ENCODE results near the gene DCAF17.

Gene DCAF17

GRCh38 chr2:171516793-171517192 lies 82.8 kb downstream of the DCAF17 start:
- Histone ChIP-seq H4K91ac (ENCODE audit: low read length) (no peak overlapping the region), H2AFZ (ENCODE audit: low read depth, low read length) (no peak overlapping the region), H2BK12ac (ENCODE audit: low read length in 2 of 2) (no peak overlapping the region), H3K9me3 (ENCODE audit: control insufficient read depth, low read length) (no peaks in the 10 kb centered on the region), H3K79me1 (replicated peaks; ENCODE audit: low read length, poor library complexity, severe bottlenecking) (no peaks in the 10 kb centered on the region), H3K27me3 (ENCODE audit: control insufficient read depth in 1 of 2, insufficient read depth in 1 of 2, low read length in 2 of 2) (no peaks in the 10 kb centered on the region), H3K18ac (ENCODE audit: low read depth in 1 of 2, low read length in 2 of 2) (no peak overlapping the region), H3K4me2 (ENCODE audit: low read length, poor library complexity, severe bottlenecking) (no peak overlapping the region), H3K14ac (ENCODE audit: low read length in 2 of 2) (no peak overlapping the region), H3K27ac (ENCODE audit: low read length, poor library complexity, severe bottlenecking) (no peak overlapping the region), H2BK5ac (ENCODE audit: low read depth, low read length, poor library complexity, severe bottlenecking) (no peak overlapping the region), H3K4ac (ENCODE audit: low read depth in 1 of 2, low read length in 2 of 2) (no peak overlapping the region), H3K4me3 (ENCODE audit: insufficient read depth in 1 of 2, low read depth in 1 of 2, low read length in 2 of 2) (peak overlapping the region in 1 of 2 experiments; percentile 63), H3K23ac (ENCODE audit: low read length in 2 of 2) (no peak overlapping the region), H4K8ac (ENCODE audit: low read length) (no peak overlapping the region), H3K36me3 (ENCODE audit: control insufficient read depth in 1 of 2, insufficient read depth in 2 of 2, low read depth in 1 of 2, low read length in 2 of 2) (no peaks in the 10 kb centered on the region), H3K9ac (ENCODE audit: low read length) (peak overlapping the region; percentile 50), H2BK120ac (ENCODE audit: low read depth, low read length) (no peak overlapping the region), H2BK15ac (ENCODE audit: low read depth, poor library complexity, severe bottlenecking) (no peak overlapping the region), H2AK5ac (ENCODE audit: low read length, severe bottlenecking) (no peak overlapping the region), H3K4me1 (ENCODE audit: control insufficient read depth, insufficient read depth, low read depth, low read length) (peaks cover 4% of the 10 kb centered on the region)
- WGBS, result 78% methylated on average over 5 of the region's 5 CpGs
- peak; percentile 14 for DNase-seq

GRCh38 chr2:171520471-171520870 lies 86.4 kb downstream of the DCAF17 start:
- H2BK12ac ChIP-seq (ENCODE audit: low read length in 2 of 2), result no peak overlapping the region
- no peak overlapping the region for H2BK15ac ChIP-seq (ENCODE audit: low read depth, poor library complexity, severe bottlenecking)
- 86% methylated on average over 5 of the region's 5 CpGs for WGBS

GRCh38 chr2:171521361-171522051 lies 87.5 kb downstream of the DCAF17 start:
- no peaks in the 10 kb centered on the region for H3K9me3 ChIP-seq (ENCODE audit: control insufficient read depth, low read length)
- peaks cover 0 to 5% of the 10 kb centered on the region in 2 experiments for H3K36me3 ChIP-seq (ENCODE audit: control insufficient read depth in 1 of 2, insufficient read depth in 2 of 2, low read depth in 1 of 2, low read length in 2 of 2)
- H3K14ac ChIP-seq (ENCODE audit: low read length in 2 of 2), result no peak overlapping the region
- H3K4me1 ChIP-seq (ENCODE audit: control insufficient read depth, insufficient read depth, low read depth, low read length), result peaks cover 2% of the 10 kb centered on the region
- peak overlapping the region; percentile 69 for H3K4me2 ChIP-seq (ENCODE audit: low read length, poor library complexity, severe bottlenecking)
- H3K23ac ChIP-seq (ENCODE audit: low read length in 2 of 2), result no peak overlapping the region
- no peaks in the 10 kb centered on the region for H3K27me3 ChIP-seq (ENCODE audit: control insufficient read depth in 1 of 2, insufficient read depth in 1 of 2, low read length in 2 of 2)
- no peak overlapping the region for H2BK120ac ChIP-seq (ENCODE audit: low read depth, low read length)
- H4K8ac ChIP-seq (ENCODE audit: low read length), result peak overlapping the region; percentile 12
- no peak overlapping the region for H2BK15ac ChIP-seq (ENCODE audit: low read depth, poor library complexity, severe bottlenecking)
- peak overlapping the region; percentile 55 for H2AK5ac ChIP-seq (ENCODE audit: low read length, severe bottlenecking)
- H2AFZ ChIP-seq (ENCODE audit: low read depth, low read length), result no peak overlapping the region
- H3K4me3 ChIP-seq (ENCODE audit: insufficient read depth in 1 of 2, low read depth in 1 of 2, low read length in 2 of 2), result peak overlapping the region in 1 of 2 experiments; percentile 97
- H4K91ac ChIP-seq (ENCODE audit: low read length), result no peak overlapping the region
- H2BK5ac ChIP-seq (ENCODE audit: low read depth, low read length, poor library complexity, severe bottlenecking), result no peak overlapping the region
- peak overlapping the region; percentile 78 for H3K27ac ChIP-seq (ENCODE audit: low read length, poor library complexity, severe bottlenecking)
- peak overlapping the region; percentile 93 for H3K9ac ChIP-seq (ENCODE audit: low read length)
- 93% methylated on average over 5 of the region's 5 CpGs for WGBS
- H3K4ac ChIP-seq (ENCODE audit: low read depth in 1 of 2, low read length in 2 of 2), result peak overlapping the region in 1 of 2 experiments; percentile 13
- no peak overlapping the region for H2BK12ac ChIP-seq (ENCODE audit: low read length in 2 of 2)
- peak overlapping the region in 1 of 2 experiments; percentile 45 for H3K18ac ChIP-seq (ENCODE audit: low read depth in 1 of 2, low read length in 2 of 2)
- H3K79me1 ChIP-seq (replicated peaks; ENCODE audit: low read length, poor library complexity, severe bottlenecking), result peaks cover 6% of the 10 kb centered on the region
- no peak for DNase-seq

More at GRCh38 chr2:171520471-171520870, 86.4 kb downstream of the DCAF17 start:
- Histone ChIP-seq H4K8ac (ENCODE audit: low read length) (no peak overlapping the region), H3K27me3 (ENCODE audit: control insufficient read depth in 1 of 2, insufficient read depth in 1 of 2, low read length in 2 of 2) (no peaks in the 10 kb centered on the region), H3K4me3 (ENCODE audit: insufficient read depth in 1 of 2, low read depth in 1 of 2, low read length in 2 of 2) (no peak overlapping the region), H2AFZ (ENCODE audit: low read depth, low read length) (no peak overlapping the region), H4K91ac (ENCODE audit: low read length) (no peak overlapping the region), H3K4me1 (ENCODE audit: control insufficient read depth, insufficient read depth, low read depth, low read length) (peaks cover 4% of the 10 kb centered on the region), H3K4me2 (ENCODE audit: low read length, poor library complexity, severe bottlenecking) (no peak overlapping the region), H2BK5ac (ENCODE audit: low read depth, low read length, poor library complexity, severe bottlenecking) (no peak overlapping the region), H2AK5ac (ENCODE audit: low read length, severe bottlenecking) (no peak overlapping the region), H3K14ac (ENCODE audit: low read length in 2 of 2) (no peak overlapping the region), H3K23ac (ENCODE audit: low read length in 2 of 2) (no peak overlapping the region), H3K4ac (ENCODE audit: low read depth in 1 of 2, low read length in 2 of 2) (no peak overlapping the region), H2BK120ac (ENCODE audit: low read depth, low read length) (no peak overlapping the region), H3K9me3 (ENCODE audit: control insufficient read depth, low read length) (no peaks in the 10 kb centered on the region), H3K27ac (ENCODE audit: low read length, poor library complexity, severe bottlenecking) (no peak overlapping the region), H3K79me1 (replicated peaks; ENCODE audit: low read length, poor library complexity, severe bottlenecking) (peaks cover 3% of the 10 kb centered on the region), H3K18ac (ENCODE audit: low read depth in 1 of 2, low read length in 2 of 2) (no peak overlapping the region), H3K36me3 (ENCODE audit: control insufficient read depth in 1 of 2, insufficient read depth in 2 of 2, low read depth in 1 of 2, low read length in 2 of 2) (peaks cover 0 to 3% of the 10 kb centered on the region in 2 experiments), H3K9ac (ENCODE audit: low read length) (no peak overlapping the region)
- DNase-seq, result no peak

GRCh38 chr2:171522052-171522787 lies 88.2 kb downstream of the DCAF17 start, which contains the start of gene CYBRD1:
TSS of gene CYBRD1 (plus strand) at chr2:171522474. CDS start at chr2:171522546, 72 bp downstream.
- Histone ChIP-seq H2AFZ (ENCODE audit: low read depth, low read length) (peak within 1 kb of the TSS; percentile 23), H3K18ac (ENCODE audit: low read depth in 1 of 2, low read length in 2 of 2) (peak within 1 kb of the TSS; percentile 59 to 88), H3K4me2 (ENCODE audit: low read length, poor library complexity, severe bottlenecking) (peak within 1 kb of the TSS; percentile 69), H3K27ac (ENCODE audit: low read length, poor library complexity, severe bottlenecking) (peak within 1 kb of the TSS; percentile 84), H2BK15ac (ENCODE audit: low read depth, poor library complexity, severe bottlenecking) (peak within 1 kb of the TSS; percentile 84), H2AK5ac (ENCODE audit: low read length, severe bottlenecking) (peak within 1 kb of the TSS; percentile 55), H3K27me3 (ENCODE audit: control insufficient read depth in 1 of 2, insufficient read depth in 1 of 2, low read length in 2 of 2) (no peaks in the 10 kb centered on the region), H3K79me1 (replicated peaks; ENCODE audit: low read length, poor library complexity, severe bottlenecking) (peaks cover 6% of the 10 kb centered on the region), H2BK12ac (ENCODE audit: low read length in 2 of 2) (peak within 1 kb of the TSS in 1 of 2 experiments; percentile 64), H3K4ac (ENCODE audit: low read depth in 1 of 2, low read length in 2 of 2) (peak within 1 kb of the TSS; percentile 2 to 20), H3K9me3 (ENCODE audit: control insufficient read depth, low read length) (no peaks in the 10 kb centered on the region), H3K9ac (ENCODE audit: low read length) (peak within 1 kb of the TSS; percentile 93), H2BK5ac (ENCODE audit: low read depth, low read length, poor library complexity, severe bottlenecking) (peak within 1 kb of the TSS; percentile 10), H4K91ac (ENCODE audit: low read length) (peak within 1 kb of the TSS; percentile 56), H3K4me1 (ENCODE audit: control insufficient read depth, insufficient read depth, low read depth, low read length) (no peaks in the 10 kb centered on the region), H3K23ac (ENCODE audit: low read length in 2 of 2) (peak within 1 kb of the TSS in 1 of 2 experiments; percentile 88), H4K8ac (ENCODE audit: low read length) (peak within 1 kb of the TSS; percentile 72), H3K4me3 (ENCODE audit: insufficient read depth in 1 of 2, low read depth in 1 of 2, low read length in 2 of 2) (peak within 1 kb of the TSS; percentile 69 to 97), H2BK120ac (ENCODE audit: low read depth, low read length) (peak within 1 kb of the TSS; percentile 21), H3K36me3 (ENCODE audit: control insufficient read depth in 1 of 2, insufficient read depth in 2 of 2, low read depth in 1 of 2, low read length in 2 of 2) (peaks cover 0 to 6% of the 10 kb centered on the region in 2 experiments), H3K14ac (ENCODE audit: low read length in 2 of 2) (peak within 1 kb of the TSS in 1 of 2 experiments; percentile 95)
- WGBS, result under 1% methylated on average over 41 of the region's 45 CpGs
- DNase-seq, result peak; percentile 82

Data from mesenchymal stem cell (in vitro differentiated cells and primary cell).